Effector CD8-positive, alpha-beta T cell (primary cell): ENCODE measurements around the gene SUCLA2.
"Not testable (repeated sequence)": the region's sequence is repeated elsewhere in the genome, so short reads cannot be mapped to it uniquely, and the experiment has no call there.

Experiments
- DNase-seq: peaks from one replicate; lab custom pipeline; 2025; lab: John Stamatoyannopoulos, UW
- total RNA-seq, 4 experiments: gene quantifications; one replicate each; lab custom pipeline; 2026; lab: John Stamatoyannopoulos, UW

Gene SUCLA2
- 27.8 to 37.0 (median 31.1) reads per million in 4 experiments for total RNA-seq

DNA sequence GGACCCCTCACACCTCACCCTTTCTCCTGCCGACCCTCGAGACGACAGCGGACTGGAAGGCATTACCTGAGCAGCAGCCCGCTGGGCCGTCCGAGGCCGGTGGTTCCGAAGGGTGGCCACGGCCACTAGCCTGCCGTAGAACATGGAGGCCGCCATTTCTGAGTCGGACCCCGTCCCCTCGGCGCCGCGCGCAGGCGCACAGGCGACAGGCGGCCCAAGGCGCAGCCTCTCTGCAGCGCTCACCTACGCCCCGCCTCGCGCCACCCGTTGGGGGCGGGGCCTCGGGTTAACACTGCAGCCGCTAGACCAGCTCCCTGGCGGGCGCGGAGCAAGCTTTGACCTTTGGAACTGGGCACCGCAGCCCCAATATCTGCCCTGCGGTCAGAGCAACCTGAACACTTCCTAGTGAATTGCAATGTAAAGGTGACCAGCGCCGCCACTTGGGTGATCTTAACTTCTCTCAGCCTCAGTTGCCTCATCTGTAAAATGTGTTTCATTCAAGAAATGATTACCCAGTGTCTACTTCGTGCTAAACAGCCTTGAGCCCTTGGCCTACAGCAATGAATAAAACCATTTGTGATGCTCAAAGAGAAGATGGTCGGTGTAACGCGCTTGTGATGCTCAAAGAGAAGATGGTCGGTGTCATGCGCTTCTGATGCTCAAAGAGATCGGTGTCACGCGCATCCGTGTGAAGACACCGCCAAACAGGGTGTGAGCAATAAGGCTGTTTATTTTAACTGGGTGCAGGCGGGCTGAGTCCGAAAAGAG, at the start of gene SUCLA2:
Gene SUCLA2 (minus strand): TSS at position 160 of the 768 bp plus-strand sequence. CDS start 4 bp downstream, at position 156.
- DNase-seq, result peak; percentile 74

DNA sequence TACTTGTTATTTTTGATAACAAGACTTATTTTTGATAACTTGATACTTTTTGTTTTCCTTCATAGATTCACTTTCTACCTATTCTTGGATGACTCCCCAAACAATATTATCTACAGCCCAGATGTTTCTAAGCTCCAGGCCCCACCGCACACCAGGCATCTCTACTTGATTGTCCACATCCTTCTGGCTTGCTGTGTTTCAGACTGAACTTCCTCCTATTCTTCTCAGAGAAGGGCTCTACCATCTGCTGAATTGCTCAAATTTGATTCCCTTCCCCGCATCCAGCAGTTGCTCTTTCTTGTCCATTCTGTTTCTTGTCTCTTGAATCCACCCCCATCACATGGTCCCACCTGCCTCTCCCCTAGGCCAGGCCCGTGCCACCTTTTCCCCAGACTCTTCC, 49.5 kb upstream of the SUCLA2 start:
- DNase-seq, result no peak

DNA sequence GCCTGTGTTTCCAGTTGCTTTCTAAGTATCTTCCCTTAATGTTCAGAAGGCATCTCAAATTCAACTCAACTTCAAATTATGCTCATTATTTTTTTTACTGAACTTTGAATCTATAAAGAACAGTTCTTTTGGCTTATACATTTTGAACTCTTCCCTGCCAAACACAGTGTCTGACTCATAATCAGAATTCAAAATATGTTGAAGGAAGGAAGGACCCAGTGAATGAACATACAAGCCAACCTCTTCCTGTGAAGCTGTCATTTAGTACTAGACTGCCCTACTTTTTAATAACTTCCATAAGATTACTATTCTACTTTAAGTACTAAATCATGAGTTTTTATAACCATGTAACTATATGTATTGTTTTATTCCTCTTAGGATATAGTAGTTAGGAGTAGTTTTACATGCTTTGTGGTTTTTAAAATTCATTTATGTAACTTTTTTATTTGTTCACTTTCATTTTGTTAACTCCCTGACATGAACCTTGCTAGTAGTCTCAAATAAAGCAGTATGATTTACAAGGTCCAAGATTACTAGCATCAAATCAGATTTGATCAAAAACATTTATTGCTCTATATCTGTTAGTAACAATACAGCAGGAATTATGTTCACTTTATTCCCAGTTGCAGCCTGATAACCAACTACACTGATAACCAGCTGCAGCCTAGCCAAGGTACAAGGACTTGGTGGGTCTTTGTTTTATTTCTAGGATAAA, 42.9 kb upstream of the SUCLA2 start:
- DNase-seq, result no peak

DNA sequence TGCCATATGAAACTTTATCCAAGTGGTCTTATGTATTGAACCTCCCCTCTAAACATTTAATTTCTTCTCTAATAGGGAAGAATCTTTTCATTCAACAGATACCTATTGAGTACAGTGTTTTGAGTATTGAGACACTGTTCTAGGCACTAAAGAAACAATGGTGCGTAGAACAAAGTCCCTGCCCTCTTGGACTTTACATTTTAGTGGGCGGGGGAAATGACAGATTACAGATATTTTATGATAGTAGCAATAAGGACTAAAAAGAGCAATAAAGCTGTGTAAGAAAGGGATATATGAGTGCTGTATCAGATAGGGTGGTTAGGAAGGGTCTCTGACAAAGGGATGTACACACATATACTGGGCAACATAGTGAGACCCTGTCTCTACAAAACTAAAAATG, 41.8 kb upstream of the SUCLA2 start:
- DNase-seq, result no peak

DNA sequence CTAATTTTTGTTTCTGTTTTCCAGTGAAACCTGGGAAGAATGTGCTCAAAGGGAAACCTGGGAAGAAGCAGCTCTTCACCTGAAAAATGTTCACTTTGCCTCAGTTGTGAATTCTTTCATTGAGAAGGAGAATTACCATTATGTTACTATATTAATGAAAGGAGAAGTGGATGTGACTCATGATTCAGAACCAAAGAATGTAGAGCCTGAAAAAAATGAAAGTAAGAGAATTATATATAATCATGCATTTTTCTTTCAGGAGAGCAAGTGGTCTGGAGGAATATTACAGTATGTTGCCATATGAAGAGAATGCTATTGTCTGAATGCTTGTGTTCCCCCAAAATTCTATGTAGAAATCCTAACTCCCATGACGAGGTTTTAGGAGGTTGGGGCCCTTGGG, 39.8 kb upstream of the SUCLA2 start:
- DNase-seq, result no peak

DNA sequence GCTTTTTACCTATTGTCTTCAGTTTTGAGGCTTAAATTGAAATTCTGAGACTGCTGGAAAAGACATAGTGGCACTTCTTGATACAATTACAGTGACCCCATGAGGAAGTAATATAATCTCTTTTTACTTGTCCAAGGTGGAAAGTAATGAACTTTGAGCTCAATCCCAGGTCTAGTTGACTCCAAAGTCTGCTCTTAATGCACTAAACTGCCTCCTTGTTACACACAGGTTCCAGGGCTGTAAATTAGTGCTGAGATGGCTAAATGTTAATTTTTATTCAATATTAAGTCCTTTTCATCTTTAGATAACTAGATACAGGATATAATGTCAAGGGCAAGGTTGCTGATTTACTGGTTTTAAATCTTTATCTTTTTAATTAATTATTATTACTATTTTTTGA, 39.0 kb upstream of the SUCLA2 start:
- DNase-seq, result no peak

DNA sequence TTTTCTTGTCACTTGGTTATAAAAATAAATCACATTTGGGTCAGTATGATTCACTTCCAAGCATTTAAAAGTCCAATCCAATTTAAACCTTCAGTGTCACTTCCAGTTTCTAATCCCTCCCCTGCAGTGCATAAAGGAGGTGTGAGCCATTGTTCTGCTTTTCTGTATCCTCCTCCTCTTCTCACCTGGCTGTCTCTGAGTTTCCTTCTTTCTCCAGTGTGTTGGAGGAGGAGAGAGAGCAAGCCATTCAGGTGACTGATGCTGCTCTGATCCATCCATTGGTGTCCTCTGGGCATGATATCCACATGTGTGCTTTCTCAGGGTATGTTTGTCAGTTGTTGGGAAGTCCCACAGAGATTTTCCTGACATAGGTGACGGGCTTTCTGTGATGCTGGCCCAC, 37.7 kb upstream of the SUCLA2 start:
- no peak for DNase-seq

DNA sequence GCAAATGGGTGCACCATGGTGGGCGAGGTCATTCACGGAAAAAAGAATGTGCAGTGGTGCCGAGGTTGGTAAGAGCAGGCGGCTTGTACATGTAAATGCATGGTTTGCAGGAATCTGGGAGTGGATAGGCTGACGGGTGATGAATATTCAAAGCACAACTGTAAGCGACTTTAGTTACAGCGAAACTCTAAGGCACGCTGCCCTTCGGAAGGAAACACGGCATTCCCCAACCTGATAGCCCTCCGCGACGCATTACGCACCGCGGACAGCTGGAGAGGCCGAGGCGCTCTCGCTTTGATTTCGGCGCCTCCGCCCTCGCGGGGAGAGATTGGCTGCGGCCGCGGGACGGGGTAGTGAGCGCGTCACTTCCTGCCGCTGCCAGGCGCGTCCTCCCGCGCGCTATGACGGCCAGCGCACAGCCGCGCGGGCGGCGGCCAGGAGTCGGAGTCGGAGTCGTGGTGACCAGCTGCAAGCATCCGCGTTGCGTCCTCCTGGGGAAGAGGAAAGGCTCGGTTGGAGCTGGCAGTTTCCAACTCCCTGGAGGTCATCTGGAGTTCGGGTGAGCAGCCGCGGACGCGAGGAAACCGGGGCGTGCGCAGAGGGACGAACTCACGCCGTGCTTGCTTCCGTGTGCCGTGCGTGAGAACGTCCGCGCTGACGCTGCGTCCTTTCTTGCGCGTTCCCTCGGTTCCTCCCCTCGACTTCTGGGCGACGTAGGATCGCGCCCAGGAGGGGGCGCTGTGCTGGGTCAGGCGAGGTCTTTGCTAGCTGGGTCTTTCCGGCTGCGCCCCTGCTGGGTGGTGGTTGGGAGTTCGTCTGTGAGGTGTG, 36.5 kb upstream of the SUCLA2 start, which contains the start of gene NUDT15:
Gene NUDT15 (plus strand): TSS at position 381 of the 828 bp plus-strand sequence. CDS start 21 bp downstream, at position 402.
- peak; percentile 94 for DNase-seq

DNA sequence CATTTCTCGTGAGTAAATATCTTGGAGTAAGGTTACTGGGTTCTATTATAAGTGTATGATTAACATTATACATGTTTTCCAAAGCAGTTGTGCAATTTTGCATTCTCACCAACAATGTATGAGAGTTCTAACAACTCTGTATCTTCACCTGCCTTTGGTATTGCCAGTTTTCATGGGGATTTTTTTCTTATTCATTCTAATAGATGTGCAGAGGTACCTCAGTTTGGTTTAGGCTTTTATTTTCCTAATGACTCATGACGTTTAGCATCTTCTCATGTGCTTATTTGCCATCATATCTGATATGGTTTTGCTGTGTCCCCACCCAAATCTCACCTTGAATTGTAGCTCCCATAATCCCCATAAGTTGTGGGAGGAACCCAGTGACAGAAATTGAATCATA, 28.8 kb upstream of the SUCLA2 start:
- DNase-seq, result no peak

DNA sequence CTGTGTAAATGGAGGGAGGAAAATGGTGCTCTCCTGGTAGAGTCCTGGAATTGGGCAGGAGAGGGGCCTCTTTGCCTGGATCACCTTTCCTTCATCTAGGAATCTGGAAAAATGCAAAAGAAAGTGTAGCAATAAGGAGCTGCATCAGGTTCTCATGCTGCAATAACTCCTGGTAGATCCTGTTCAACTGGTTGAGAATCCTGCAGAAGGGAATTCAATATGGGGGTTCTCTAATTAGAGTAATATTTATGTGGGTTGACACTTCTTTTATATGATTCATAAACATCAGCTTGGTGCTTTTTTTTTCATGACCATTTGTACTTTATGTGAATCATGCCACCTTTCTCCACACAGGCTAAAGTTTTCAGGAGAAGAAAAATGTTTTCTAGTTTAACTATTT, 27.0 kb upstream of the SUCLA2 start:
- DNase-seq, result no peak

DNA sequence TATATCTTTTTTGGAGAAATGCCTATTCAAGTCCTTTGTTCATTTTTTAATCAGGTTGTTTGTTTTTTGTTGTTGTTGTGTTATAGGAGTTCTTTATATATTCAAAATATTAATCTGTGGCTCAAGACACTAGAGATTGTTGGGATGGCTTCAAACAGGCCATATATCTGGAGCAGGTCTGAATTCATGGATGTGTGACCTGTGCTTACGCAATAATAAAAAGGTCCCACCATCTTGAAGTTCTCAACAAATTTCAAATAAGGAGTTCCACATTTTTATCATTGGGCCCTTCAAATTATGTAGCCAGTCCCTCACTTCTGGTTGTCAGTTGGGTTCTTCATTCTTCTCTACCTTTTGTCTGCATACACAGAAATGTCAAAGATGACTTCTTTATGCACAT, 18.7 kb upstream of the SUCLA2 start:
- no peak for DNase-seq

DNA sequence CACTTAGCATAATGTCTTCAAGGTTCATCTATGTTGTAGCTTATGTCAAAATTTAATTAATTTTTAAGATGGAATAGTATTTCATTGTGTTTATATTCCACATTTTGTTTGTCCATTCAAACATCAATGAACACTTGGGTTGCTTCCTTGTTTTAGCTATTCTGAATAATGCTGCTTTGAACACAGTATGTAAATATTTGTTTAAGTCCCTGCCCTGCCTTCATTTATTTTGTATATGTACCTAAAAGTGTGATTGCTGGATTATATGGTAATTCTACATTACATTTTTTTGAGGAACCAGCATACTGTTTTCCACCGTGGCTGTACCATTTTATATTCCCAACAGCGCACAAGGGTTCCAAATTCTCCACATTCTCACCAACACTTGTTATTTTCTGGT, 17.6 kb upstream of the SUCLA2 start:
- no peak for DNase-seq

DNA sequence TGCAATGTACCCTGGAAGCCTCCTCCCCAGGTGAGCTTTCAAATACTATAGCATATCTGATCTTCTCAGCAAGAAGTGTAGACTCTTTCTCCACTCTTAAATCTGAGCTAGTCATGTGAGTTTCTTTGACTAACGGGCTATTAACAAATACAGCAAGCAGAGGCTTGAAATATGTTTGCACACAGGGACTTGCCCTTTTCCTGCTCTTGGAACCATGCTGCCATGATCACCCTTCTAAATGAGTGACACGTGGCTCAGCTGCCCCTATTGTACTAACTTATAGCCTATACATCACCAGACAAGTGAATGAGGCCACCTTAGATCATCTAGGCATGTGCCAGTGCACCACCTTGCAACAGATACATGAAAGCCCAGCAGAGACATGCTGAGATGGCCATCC, 13.3 kb upstream of the SUCLA2 start:
- DNase-seq, result no peak

DNA sequence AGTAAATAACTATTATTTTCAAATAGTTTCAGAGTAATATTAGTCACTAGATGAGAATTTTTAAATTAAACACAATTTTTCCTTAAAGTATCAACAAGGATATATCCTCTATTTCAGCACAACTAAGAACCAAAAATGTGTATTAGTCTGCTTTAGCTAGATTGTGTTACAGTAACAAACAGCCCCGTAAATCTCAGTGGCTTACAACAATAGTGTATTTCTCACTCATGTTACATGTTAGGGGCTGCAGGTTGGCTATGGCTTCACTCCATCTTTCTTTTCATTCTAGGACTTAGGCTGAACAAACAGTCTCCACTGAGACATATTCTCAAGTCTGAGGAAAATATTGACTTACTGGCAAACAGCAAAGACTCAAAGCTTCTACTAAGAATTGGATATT, 11.6 kb upstream of the SUCLA2 start:
- no peak for DNase-seq

DNA sequence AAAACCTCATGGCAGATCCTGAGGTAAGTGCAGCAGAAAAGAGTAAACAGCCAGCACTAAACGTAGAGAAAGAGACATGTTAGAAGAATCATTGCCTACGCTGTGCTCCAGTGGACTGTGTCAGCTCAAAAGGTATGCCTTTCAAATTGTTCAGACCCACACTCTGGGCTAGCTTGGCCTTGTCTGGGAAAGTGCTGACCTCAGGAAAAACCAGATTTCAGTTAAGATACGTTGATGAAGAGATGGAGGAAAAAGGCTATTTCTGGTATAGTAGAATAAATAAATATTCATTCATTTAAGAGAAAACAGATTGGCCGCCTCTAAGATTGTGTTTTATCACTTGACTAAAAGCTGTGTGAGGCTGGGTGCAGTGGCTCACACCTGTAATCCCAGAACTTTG, 9.6 kb upstream of the SUCLA2 start:
- no peak for DNase-seq

DNA sequence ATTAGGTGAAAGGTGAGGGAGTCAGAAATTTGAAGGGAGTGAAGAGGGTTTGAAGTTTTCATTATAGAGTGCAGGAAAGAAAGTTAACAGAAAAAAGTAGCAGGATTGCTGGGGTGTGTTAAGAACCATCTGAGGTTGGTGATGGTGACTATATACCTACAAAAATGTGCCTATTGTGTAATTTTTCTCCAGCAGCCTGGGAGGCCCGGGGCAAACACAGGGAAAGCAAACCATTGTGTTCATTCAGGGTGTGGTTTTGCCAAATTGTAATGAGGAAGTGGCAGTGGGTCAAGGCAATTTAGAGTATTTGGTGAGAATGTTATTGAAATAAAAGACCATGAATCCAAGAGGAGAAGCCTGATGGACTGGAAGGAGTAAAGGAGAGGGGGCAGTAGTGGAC, 8.2 kb upstream of the SUCLA2 start:
- no peak for DNase-seq

DNA sequence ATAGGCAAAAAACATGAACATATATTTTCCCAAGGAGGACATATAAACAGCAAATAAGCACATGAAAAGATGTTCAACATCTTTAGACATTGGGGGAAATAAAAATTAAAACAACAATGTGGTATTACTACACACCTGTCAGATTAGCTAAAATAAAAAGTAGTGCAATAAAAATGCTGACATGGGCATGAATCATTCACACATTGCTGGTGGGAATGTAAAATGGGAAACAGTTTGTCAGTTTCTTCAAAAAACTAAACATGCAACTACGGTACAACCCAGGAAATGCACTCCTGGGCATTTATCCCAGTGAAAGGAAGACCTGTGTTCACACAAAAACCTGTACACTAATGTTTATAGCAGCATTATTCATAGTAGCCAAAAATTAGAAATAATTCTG, 5.3 kb upstream of the SUCLA2 start:
- no peak for DNase-seq

DNA sequence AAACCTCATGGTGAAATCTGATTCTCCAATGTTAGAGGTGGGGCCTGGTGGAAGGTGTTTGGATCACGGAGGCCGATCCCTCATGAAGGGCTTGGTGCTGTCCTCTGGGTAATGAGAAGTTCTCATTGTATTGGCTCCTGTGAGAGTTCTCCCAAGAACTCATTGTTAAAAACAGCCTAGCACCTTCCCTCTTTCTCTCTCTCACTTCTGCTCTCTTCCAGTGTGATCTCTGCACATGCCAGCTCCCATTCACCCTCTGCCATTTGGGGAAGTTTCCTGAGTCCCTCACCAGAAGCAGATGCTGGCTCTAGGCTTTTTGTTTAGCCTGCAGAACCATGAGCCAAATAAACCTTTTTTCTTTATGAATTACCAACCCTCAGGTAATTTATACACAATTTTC, 3.1 kb upstream of the SUCLA2 start:
- DNase-seq, result no peak

DNA sequence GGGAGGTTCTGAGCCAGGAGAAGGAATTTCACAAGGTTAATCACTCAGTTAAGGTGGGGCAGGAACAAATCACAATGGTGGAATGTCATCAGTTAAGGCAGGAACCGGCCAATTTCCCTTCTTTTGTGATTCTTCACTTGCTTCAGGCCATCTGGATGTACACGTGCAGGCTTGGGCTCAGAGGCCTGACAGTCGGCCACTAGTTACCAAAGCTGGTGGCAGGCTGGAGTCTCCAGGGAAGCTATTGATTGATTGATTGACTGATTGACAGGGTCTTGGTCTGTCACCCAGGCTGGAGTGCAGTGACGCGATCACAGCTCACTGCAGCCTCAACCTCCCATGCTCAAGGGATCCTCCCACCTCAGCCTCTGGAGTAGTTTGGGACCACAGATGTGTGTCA, 926 bp upstream of the SUCLA2 start:
- DNase-seq, result not testable (repeated sequence)

DNA sequence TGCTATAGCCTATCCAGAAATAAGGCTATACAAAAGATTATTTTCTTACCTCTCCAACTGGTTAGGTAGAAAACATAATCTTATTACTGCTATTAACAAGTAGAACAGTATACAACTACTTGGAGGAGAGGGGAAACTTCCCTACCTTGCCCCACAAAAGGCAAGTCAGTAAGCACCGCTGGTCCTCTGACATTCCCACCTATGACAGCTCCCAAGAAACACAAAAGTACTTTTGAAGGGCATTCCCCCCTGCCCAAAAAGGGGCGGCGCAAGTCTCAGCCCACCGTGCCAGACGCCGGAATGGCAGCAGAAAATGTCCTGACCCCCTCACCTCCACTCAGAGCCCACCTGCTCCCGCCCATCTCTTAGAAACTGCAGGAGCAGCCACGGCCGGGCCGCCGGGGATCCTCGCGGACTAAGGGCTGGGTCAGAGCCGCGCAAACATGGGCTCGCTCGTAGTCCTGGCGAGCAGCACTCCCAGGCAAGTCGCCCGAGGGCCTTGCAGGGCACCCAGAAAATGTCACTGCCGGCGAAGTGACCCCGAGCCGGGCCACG, 437 bp downstream of the SUCLA2 start:
- DNase-seq, result peak; percentile 2

DNA sequence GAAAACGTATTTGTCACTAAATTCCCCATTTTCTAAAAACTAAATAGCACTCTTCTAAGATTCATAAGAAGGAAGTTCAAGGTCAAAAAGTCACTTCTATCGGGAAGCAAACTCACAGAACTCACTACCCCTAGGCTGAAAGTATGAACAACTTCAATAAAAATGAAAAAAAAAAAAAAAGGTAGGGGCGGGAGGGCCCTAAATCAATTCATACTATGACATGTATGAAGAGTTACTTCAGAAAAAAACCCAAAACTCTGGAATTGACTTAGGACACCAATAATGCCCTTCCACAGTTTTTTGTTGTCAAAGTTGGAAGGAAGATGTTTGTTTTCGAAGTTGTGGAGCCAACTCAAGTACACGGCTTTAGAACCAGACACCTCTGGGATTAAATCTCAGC, 1.1 kb downstream of the SUCLA2 start:
- DNase-seq, result no peak

DNA sequence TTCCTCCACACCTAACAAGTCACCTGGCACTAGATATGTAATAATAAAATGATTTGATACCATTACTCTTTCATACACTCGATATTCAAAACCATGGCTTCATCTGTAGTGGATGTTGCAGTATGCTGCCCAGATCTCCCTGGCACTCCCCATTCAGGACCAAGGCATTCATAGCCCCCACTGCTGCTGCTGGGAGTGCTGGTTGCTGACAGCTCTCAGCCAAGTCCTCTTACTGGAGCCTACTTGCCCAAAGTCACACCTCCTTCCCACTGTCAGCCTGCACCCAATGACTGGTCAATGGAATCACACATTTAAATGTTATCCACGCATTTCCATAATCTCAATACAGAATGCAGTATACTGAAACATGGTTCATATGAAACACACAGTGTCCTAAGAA, 3.7 kb downstream of the SUCLA2 start:
- no peak for DNase-seq
